Medulla oblongata (tissue), 1 donor: ENCODE measurements around the gene LAMTOR3.
"Not testable (repeated sequence)": the region's sequence is repeated elsewhere in the genome, so short reads cannot be mapped to it uniquely, and the experiment has no call there.

Source experiments
- DNase-seq: peaks from one replicate; pipeline ENCODE4 v3.0.0-alpha.2; 2015; ENCODE audit errors: extremely low spot score

LAMTOR3 gene

GRCh38 chr4:99830051-99830450 lies 64.2 kb downstream of the LAMTOR3 start:
- not testable (repeated sequence) for DNase-seq

- DNase-seq = no peak
Observed at GRCh38 chr4:99828477-99828876, 65.8 kb downstream of the LAMTOR3 start.
